ENCODE results near the gene BECN2.

Gene BECN2, protein sequence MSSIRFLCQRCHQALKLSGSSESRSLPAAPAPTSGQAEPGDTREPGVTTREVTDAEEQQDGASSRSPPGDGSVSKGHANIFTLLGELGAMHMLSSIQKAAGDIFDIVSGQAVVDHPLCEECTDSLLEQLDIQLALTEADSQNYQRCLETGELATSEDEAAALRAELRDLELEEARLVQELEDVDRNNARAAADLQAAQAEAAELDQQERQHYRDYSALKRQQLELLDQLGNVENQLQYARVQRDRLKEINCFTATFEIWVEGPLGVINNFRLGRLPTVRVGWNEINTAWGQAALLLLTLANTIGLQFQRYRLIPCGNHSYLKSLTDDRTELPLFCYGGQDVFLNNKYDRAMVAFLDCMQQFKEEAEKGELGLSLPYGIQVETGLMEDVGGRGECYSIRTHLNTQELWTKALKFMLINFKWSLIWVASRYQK

DNA sequence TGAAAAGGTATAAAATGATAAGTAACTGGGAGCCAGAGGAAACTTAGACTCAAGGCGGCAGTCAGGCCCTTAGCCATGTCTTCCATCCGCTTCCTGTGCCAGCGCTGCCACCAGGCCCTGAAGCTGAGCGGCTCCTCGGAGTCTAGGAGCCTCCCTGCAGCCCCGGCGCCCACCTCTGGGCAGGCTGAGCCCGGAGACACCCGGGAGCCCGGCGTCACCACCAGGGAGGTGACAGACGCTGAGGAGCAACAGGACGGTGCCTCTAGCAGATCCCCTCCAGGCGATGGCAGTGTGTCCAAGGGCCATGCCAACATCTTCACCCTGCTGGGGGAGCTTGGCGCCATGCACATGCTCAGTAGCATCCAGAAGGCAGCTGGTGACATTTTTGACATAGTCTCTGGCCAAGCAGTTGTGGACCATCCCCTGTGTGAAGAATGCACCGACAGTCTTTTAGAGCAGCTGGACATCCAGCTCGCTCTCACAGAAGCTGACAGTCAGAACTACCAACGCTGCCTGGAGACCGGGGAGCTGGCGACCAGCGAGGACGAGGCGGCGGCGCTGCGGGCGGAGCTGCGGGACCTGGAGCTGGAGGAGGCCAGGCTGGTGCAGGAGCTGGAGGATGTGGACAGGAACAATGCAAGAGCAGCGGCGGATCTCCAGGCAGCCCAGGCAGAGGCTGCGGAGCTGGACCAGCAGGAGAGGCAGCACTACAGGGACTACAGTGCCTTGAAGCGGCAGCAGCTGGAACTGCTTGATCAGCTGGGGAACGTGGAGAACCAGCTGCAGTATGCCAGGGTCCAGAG lies at the start of gene BECN2:
Gene BECN2, plus strand, starts transcription at position 76 of the 803 bp plus-strand sequence. Its CDS starts 0 bp downstream, at position 76.
- Mint-ChIP-seq H3K4me1 (no peaks in the 10 kb centered on the region), H3K36me3 (ENCODE audit: low read depth) (no peaks in the 10 kb centered on the region), H3K9me3 (no peaks in the 10 kb centered on the region), H3K27me3 (peaks cover 1% of the 10 kb centered on the region), H3K27ac (no peak within 1 kb of the TSS), H3K4me3 (no peak within 1 kb of the TSS)
- no peak for DNase-seq
- no peak for ATAC-seq

DNA sequence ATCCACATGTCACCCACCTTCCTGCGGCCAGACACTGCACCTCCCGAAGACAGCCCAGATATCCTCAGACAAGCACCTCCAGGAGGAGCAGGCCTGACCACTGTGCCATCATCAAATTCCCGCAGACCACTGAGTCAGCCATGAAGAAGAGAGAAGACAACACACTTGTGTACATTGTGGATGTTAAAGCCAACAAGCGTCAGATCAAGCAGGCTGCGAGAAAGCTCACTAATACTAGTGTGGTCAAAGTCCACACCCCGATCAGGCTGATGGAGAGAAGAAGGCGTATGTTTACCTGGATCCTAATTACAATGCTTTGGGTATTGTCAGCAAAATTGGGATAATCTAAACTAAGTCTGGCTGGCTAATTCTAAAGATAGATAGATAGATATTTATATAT lies 41.4 kb upstream of the BECN2 start:
- peaks cover under 1% of the 10 kb centered on the region for H3K27me3 Mint-ChIP-seq
- ATAC-seq, result no peak
- H3K9me3 Mint-ChIP-seq, result no peaks in the 10 kb centered on the region
- H3K36me3 Mint-ChIP-seq (ENCODE audit: low read depth), result no peaks in the 10 kb centered on the region
- H3K27ac Mint-ChIP-seq, result no peak overlapping the region
- H3K4me3 Mint-ChIP-seq, result no peak overlapping the region
- DNase-seq, result no peak
- no peaks in the 10 kb centered on the region for H3K4me1 Mint-ChIP-seq

DNA sequence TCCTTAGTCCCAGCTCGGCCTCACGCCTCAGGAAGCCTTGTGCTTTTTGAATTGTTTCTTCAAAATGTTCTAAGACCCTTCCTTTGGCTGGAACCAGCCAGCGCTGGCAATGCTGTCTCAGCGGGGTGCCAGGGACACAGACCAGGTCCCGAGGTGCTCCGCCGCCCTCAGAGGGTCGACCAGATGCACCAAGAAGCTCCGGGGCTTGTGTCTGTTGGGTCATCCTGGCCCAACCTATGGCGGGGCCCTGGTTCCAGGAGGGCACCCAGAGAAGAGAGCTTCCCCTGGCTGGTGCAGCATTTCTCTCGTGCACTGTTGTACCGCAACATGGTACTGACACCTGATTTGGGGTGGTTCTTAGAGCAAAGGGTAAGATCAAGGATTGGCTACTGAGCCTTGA lies 40.1 kb upstream of the BECN2 start:
- peaks cover 1% of the 10 kb centered on the region for H3K27me3 Mint-ChIP-seq
- H3K27ac Mint-ChIP-seq, result no peak overlapping the region
- no peak for DNase-seq
- H3K4me3 Mint-ChIP-seq, result no peak overlapping the region
- no peaks in the 10 kb centered on the region for H3K9me3 Mint-ChIP-seq
- no peaks in the 10 kb centered on the region for H3K36me3 Mint-ChIP-seq (ENCODE audit: low read depth)
- no peak for ATAC-seq
- no peaks in the 10 kb centered on the region for H3K4me1 Mint-ChIP-seq

DNA sequence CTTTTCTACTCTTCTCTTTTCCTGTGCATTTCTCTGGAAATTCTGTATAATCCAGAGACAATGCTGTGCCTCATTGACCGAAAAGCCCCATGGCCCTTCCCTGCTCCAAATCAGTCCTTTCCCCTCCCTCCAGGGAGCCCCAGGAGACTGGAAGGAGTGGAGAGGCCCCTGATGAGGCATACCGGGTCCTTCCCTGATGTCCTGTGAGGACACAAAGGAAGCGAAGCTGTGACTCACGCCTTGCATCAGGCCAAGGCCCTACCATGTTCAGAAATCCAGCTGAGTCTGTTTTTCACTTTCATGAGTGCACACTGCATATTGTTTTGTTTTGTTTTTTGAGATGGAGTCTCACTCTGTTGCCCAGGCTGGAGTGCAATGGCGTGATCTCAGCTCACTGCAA lies 38.7 kb upstream of the BECN2 start:
- no peak for DNase-seq

DNA sequence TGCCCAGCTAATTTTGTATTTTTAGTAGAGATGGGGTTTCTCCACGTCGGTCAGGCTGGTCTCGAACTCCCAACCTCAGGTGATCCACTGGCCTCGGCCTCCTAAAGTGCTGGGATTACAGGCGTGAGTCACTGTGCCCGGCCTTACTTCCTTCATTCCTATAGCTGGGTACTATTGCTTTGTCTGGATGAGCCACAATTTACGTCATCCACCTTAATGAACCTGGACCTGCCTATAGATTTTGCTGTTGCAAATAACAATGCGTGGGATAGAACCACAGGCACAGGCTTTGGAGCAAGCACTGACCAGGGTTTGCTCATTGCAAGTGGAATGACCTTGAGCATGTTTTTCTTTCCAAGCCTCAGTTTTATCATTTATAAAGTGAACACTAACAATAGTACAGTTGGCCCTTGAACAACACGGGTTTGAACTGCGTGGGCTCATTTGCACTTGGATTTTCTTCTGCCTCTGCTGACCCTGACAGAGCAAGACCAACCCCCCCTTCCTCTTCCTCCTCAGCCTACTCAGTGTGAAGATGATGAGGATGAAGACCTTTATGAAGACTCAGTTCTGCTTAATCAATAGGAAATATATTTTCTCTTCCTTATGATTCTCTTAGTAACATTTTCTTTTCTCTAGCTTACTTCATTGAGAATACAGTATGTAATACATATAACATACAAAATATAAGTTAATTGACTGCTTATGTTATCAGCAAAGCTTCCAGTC lies 33.3 kb upstream of the BECN2 start:
- peaks cover 3% of the 10 kb centered on the region for H3K27me3 Mint-ChIP-seq
- no peaks in the 10 kb centered on the region for H3K9me3 Mint-ChIP-seq
- H3K36me3 Mint-ChIP-seq (ENCODE audit: low read depth), result no peaks in the 10 kb centered on the region
- no peaks in the 10 kb centered on the region for H3K4me1 Mint-ChIP-seq
- no peak overlapping the region for H3K27ac Mint-ChIP-seq
- H3K4me3 Mint-ChIP-seq, result no peak overlapping the region
- ATAC-seq (no peak), DNase-seq (no peak)

More for the DNA sequence above, 38.7 kb upstream of the BECN2 start:
- H3K27me3 Mint-ChIP-seq, result peaks cover 1% of the 10 kb centered on the region
- ATAC-seq, result no peak
- H3K4me1 Mint-ChIP-seq, result no peaks in the 10 kb centered on the region
- no peak overlapping the region for H3K27ac Mint-ChIP-seq
- H3K4me3 Mint-ChIP-seq, result no peak overlapping the region
- no peaks in the 10 kb centered on the region for H3K9me3 Mint-ChIP-seq
- H3K36me3 Mint-ChIP-seq (ENCODE audit: low read depth), result no peaks in the 10 kb centered on the region

DNA sequence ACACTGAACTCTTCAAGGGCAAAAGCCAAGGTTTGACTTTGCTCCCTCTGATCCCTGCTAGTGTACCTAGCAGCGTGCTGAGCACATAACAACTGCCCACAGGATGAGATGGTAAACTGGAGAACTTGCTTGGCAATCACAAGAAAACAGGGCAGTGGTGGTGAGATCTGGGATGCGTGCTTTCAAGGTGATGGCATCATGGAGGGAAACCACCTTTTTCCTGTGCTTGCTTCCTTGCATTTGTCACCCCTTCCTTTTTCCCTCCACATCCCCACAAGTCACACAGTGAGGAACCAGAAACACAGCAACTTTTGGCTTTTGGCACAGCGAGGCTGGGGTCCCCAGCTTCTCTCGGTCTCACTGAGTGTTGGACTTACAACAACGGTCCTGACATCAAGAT lies 31.4 kb upstream of the BECN2 start:
- Mint-ChIP-seq H3K9me3 (no peaks in the 10 kb centered on the region), H3K27ac (no peak overlapping the region), H3K27me3 (peaks cover 3% of the 10 kb centered on the region), H3K36me3 (ENCODE audit: low read depth) (no peaks in the 10 kb centered on the region), H3K4me3 (no peak overlapping the region), H3K4me1 (no peaks in the 10 kb centered on the region)
- no peak for ATAC-seq
- DNase-seq, result no peak

DNA sequence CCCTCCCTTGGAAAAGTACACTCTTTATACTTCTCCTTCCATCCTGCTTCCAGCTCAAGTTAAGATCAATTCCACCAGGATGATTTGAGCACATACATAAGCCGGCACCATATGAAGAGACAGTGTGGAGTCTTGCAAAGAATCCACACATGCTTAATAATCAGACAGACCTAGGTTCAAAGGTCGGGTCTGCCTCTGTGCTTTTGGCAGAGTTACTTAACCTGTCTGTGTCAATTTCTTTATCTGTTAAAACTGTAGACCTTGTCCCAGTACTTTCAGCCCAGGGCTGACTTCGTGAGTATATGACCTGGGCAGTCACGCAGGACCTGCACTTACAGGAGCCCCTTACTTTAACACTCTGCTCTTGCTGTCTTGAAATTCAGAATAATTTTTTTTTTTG lies 30.2 kb upstream of the BECN2 start:
- no peak for DNase-seq
- Mint-ChIP-seq H3K4me3 (no peak overlapping the region), H3K36me3 (ENCODE audit: low read depth) (no peaks in the 10 kb centered on the region), H3K4me1 (no peaks in the 10 kb centered on the region), H3K27ac (no peak overlapping the region), H3K27me3 (peaks cover 2% of the 10 kb centered on the region), H3K9me3 (no peaks in the 10 kb centered on the region)
- ATAC-seq, result no peak

DNA sequence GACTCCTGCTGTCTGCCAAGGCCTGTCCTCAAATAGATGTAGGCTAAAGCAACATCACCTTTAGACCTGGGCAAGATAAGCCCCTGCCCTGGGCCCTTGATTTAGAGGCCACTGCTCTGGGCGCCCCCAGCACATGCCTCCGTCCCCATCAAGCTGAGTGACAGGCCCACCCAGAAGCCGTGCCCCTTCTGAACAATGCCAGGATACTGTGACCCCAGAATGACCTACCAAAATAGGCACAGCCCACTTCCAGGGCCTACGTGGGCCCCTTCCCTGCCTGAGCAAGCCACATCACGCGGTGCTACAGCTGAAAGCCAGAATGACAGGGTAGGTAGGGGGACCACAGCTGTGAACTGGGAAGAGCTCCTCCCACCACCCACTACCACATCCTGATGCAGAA lies 24.7 kb upstream of the BECN2 start:
- no peak for DNase-seq
- Mint-ChIP-seq H3K4me3 (no peak overlapping the region), H3K27ac (no peak overlapping the region), H3K9me3 (no peaks in the 10 kb centered on the region), H3K27me3 (peaks cover 12% of the 10 kb centered on the region), H3K4me1 (no peaks in the 10 kb centered on the region), H3K36me3 (ENCODE audit: low read depth) (no peaks in the 10 kb centered on the region)
- no peak for ATAC-seq

DNA sequence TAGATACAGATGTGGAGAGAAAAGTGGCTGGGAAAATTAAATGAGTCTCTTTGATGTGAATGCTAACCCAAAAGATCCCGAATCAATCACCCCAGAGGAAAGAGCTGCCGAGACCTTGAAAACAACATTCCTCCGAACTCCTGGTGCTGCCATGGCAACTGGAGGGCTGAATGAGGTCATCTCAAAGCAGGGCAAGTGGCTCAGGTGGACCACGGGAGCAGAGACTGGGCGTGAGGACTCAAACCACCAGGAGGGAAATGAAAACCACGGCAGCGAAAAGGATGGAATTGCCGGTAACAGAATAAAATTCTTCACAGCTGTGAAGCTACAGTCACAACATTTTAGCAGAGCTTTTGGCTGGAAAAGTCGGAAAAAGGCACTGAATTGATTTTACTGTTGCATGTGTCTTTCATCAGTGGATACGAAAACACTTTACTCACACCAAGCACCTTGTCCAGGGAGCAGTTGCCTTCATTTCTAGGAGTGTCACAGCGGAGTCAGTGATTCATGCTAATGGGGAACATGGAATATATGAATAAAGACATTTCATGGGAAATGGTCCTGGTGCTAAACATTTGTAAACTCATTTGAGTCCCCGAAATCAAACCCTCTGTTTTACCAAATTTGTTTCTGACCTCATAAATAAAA lies 23.2 kb upstream of the BECN2 start:
- ATAC-seq, result no peak
- Mint-ChIP-seq H3K27me3 (peaks cover 12% of the 10 kb centered on the region), H3K4me3 (no peak overlapping the region), H3K4me1 (no peaks in the 10 kb centered on the region), H3K36me3 (ENCODE audit: low read depth) (no peaks in the 10 kb centered on the region), H3K27ac (no peak overlapping the region), H3K9me3 (peaks cover 6% of the 10 kb centered on the region)
- DNase-seq, result no peak

DNA sequence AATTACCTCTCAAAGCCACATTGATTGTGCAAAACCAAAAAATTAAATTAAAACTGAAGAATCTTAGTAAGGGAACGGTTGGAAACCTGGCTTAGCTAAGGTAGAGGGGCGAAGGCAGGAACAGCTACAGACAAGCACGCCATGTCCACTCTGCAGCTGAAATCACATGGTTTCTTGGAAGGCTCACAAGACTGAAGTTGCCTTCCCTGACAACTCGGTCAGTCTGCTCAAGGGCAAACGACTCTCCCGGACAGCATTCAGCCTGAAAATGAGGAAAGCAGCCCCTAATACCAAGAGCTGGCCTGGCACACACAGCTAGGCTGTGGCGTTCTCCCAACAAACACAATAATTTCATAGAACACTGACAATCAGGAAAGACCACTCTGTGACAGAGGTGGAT lies 22.7 kb upstream of the BECN2 start:
- Mint-ChIP-seq H3K4me3 (no peak overlapping the region), H3K27ac (no peak overlapping the region), H3K4me1 (no peaks in the 10 kb centered on the region), H3K9me3 (peaks cover 6% of the 10 kb centered on the region), H3K27me3 (peaks cover 12% of the 10 kb centered on the region), H3K36me3 (ENCODE audit: low read depth) (no peaks in the 10 kb centered on the region)
- ATAC-seq (no peak), DNase-seq (no peak)

DNA sequence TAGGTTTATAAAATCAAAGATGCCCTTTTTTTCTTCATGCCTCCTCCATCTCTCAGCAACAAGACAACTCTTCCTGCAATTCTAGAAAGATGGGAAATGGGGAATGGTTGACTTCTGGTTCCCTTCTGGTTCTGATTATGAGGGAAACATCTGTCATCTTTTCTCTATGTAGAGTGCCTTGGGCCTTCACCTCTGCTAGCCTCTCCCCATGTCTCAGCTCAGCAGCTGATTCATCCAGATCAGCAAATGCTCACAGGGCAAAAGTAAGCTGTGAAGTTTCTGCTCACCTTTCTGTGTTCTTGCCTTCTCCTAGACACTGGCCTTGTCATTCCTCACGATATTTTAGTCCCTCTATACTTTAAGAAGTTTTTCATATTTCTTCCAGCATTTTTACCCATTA lies 17.8 kb upstream of the BECN2 start:
- Mint-ChIP-seq H3K27me3 (no peaks in the 10 kb centered on the region), H3K4me1 (no peaks in the 10 kb centered on the region), H3K36me3 (ENCODE audit: low read depth) (no peaks in the 10 kb centered on the region), H3K4me3 (no peak overlapping the region), H3K27ac (no peak overlapping the region), H3K9me3 (peaks cover 6% of the 10 kb centered on the region)
- DNase-seq, result no peak
- no peak for ATAC-seq

DNA sequence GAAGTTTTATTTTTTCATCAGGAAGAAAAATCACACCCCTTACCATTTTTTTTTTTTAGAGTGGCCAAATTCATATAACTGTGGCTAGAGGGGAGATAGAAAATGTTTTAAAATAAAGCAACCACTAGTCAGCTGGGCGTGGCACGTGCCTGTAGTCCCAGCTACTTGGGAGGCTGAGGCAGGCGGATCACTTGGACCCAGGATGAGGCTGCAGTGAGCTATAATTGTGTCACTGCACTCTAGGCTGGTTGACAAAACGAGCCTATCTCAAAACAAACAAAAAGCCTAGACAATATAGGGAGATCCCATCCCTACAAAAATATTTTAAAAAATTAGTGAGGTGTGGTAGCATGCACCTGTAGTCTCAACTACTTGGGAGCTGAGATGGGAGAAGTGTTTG lies 14.8 kb upstream of the BECN2 start:
- H3K27me3 Mint-ChIP-seq, result peaks cover 4% of the 10 kb centered on the region
- ATAC-seq, result no peak
- H3K4me1 Mint-ChIP-seq, result no peaks in the 10 kb centered on the region
- H3K9me3 Mint-ChIP-seq, result peaks cover 6% of the 10 kb centered on the region
- no peak overlapping the region for H3K27ac Mint-ChIP-seq
- no peaks in the 10 kb centered on the region for H3K36me3 Mint-ChIP-seq (ENCODE audit: low read depth)
- no peak for DNase-seq
- no peak overlapping the region for H3K4me3 Mint-ChIP-seq

DNA sequence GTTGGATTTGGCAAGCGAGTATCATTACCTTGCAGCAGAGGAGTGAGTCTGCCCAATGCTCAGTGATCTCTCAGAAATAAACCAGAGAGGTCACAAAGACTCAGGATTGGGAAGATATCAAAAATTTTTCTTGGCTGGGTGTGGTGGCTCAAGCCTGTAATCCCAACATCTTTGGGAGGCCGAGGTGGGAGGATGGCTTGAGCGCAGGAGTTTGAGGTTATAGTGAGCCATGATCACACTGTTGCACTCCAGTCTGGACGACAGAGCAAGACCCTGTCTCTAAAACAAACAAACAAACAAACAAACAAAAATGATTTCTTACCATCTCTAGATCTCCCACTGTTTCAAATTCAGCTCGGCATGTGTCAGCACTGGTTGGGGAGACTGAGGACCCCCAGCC lies 13.3 kb upstream of the BECN2 start:
- H3K9me3 Mint-ChIP-seq, result no peaks in the 10 kb centered on the region
- H3K4me1 Mint-ChIP-seq, result no peaks in the 10 kb centered on the region
- H3K4me3 Mint-ChIP-seq, result no peak overlapping the region
- peaks cover 4% of the 10 kb centered on the region for H3K27me3 Mint-ChIP-seq
- no peak for DNase-seq
- H3K36me3 Mint-ChIP-seq (ENCODE audit: low read depth), result no peaks in the 10 kb centered on the region
- no peak overlapping the region for H3K27ac Mint-ChIP-seq
- ATAC-seq, result no peak

DNA sequence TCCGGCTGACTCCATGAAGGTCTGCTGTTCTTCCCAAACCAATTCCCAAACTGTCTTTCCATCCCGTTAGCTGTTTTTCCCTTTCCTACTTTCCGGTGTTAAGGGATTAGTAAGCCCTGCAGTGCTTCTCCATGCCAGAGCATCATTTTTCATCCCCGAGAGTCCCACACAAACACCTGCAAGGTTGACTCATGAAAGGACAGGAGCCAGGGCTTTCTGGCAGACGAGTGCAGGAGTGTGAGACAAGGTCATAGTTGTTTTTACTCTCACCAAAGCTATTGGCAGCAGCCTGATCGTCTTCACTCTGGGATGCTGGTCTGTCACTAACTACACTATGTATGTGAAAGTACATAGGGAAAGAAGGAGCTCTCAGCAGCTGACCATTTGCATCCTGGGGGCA lies 10.2 kb upstream of the BECN2 start:
- H3K27me3 Mint-ChIP-seq, result peaks cover 4% of the 10 kb centered on the region
- H3K27ac Mint-ChIP-seq, result no peak overlapping the region
- DNase-seq (no peak), ATAC-seq (no peak)
- H3K9me3 Mint-ChIP-seq, result no peaks in the 10 kb centered on the region
- no peaks in the 10 kb centered on the region for H3K4me1 Mint-ChIP-seq
- H3K36me3 Mint-ChIP-seq (ENCODE audit: low read depth), result no peaks in the 10 kb centered on the region
- no peak overlapping the region for H3K4me3 Mint-ChIP-seq
